Glutamatergic neuron (in vitro differentiated cells): ENCODE measurements around the gene PADI2. TPM values are rescaled to one million over a fixed set of nuclear protein-coding genes. Genes with fewer than 3 reads are reported as not detected.
A peak's percentile ranks its signal among the peaks of the same experiment; 100 is the strongest.

Source experiments
- DNase-seq: peaks from one replicate; pipeline ENCODE4 v3.0.0; 2022
- H3K27ac Mint-ChIP-seq: one replicate; pipeline ENCODE4 v1.8.0; 2020; ENCODE audit warnings: mild to moderate bottlenecking, mixed read lengths, inconsistent platforms; ENCODE audit not compliant: unreplicated experiment
- H3K27me3 Mint-ChIP-seq: one replicate; pipeline ENCODE4 v1.8.0; 2020; ENCODE audit warnings: mild to moderate bottlenecking, moderate library complexity, mixed read lengths, inconsistent platforms; ENCODE audit not compliant: unreplicated experiment
- H3K36me3 Mint-ChIP-seq: one replicate; pipeline ENCODE4 v1.8.0; 2020; ENCODE audit warnings: mild to moderate bottlenecking, mixed read lengths, inconsistent platforms; ENCODE audit not compliant: unreplicated experiment
- H3K4me1 Mint-ChIP-seq: one replicate; pipeline ENCODE4 v1.8.0; 2020; ENCODE audit warnings: mild to moderate bottlenecking, low read depth, mixed read lengths, inconsistent platforms; ENCODE audit not compliant: unreplicated experiment
- H3K4me3 Mint-ChIP-seq: one replicate; pipeline ENCODE4 v1.8.0; 2020; ENCODE audit warnings: mild to moderate bottlenecking, mixed read lengths, inconsistent platforms; ENCODE audit not compliant: unreplicated experiment
- H3K9me3 Mint-ChIP-seq: one replicate; pipeline ENCODE4 v1.8.0; 2020; ENCODE audit warnings: mild to moderate bottlenecking, moderate library complexity, mixed read lengths, inconsistent platforms; ENCODE audit not compliant: unreplicated experiment
- total RNA-seq: library from RNA; stranded (reverse); fragmentation: NEBNext Ultra II Directional; extraction: Animal tissue kit (Norgen Biotek cat#: 25700); gene quantifications from one replicate; pipeline ENCODE4 v1.2.1, GENCODE V29; 2021; ENCODE audit not compliant: unreplicated experiment
- TF ChIP-seq, protein P1 (sequence below): fragments of 200-600 bp; sonication (generic); IDR thresholded peaks from one replicate; pipeline ENCODE4 v1.5.0; 2021; ENCODE audit not compliant: partially characterized antibody, unreplicated experiment

The PADI2 gene
- total RNA-seq, 1 donor from 2014 or later, result 0.74 TPM

DNA sequence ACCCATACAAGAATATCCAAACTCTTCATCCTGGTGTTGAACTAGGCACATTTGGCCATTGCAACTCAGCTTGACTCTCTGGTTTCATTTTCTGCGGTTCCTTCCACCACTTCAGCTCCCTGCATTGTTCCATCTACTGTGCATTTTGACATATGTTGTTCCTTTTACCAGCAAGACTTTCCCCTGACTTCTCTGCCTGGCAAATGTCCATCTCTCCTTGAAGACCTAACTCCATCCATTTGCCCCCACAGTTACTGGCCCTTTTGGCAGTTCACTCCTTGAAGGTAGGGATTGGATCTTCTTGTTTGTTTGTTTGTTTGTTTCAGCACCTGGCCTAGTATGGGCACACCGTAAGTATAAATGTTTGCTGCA, 8.7 kb downstream of the PADI2 start:
- peaks cover 4% of the 10 kb centered on the region for H3K9me3 Mint-ChIP-seq
- H3K4me1 Mint-ChIP-seq, result peaks cover 8% of the 10 kb centered on the region
- H3K4me3 Mint-ChIP-seq, result no peak overlapping the region
- TF ChIP-seq, protein P1, sequence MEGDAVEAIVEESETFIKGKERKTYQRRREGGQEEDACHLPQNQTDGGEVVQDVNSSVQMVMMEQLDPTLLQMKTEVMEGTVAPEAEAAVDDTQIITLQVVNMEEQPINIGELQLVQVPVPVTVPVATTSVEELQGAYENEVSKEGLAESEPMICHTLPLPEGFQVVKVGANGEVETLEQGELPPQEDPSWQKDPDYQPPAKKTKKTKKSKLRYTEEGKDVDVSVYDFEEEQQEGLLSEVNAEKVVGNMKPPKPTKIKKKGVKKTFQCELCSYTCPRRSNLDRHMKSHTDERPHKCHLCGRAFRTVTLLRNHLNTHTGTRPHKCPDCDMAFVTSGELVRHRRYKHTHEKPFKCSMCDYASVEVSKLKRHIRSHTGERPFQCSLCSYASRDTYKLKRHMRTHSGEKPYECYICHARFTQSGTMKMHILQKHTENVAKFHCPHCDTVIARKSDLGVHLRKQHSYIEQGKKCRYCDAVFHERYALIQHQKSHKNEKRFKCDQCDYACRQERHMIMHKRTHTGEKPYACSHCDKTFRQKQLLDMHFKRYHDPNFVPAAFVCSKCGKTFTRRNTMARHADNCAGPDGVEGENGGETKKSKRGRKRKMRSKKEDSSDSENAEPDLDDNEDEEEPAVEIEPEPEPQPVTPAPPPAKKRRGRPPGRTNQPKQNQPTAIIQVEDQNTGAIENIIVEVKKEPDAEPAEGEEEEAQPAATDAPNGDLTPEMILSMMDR, result no peak
- peaks cover 5% of the 10 kb centered on the region for H3K27me3 Mint-ChIP-seq
- DNase-seq, result no peak
- H3K27ac Mint-ChIP-seq, result peak overlapping the region; percentile 7
- no peaks in the 10 kb centered on the region for H3K36me3 Mint-ChIP-seq

DNA sequence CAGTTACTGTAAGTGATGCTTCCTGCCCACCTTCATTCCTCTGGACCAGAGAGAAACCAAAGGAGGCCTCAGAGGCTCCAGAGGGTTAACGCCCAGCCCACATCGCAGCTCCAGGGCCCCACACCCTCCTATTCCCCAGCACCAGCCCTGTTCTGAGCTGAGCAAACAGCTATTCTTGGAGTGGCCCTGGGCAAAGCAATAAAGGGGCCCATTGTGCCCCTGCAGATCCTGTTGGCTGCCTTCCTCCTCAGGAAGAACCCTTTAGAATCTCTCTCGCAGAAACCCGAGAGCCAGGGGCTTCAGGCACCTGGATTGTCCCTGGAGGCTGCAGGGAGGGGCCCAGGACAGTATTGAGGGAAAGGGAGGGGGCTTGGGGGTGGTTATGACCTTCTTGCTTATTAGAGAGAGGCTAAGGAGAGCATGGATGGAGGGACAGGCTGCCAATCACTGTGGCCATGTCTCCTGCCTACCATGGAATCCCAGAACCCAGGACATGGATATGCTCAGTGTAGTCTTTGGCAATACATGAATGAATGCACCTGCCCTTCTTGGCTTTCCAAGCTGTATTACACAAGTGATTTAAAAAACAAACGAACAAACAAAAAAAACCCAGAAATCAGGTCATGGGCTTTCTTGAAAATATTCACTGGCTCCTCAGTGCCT, 9.2 kb downstream of the PADI2 start:
- Mint-ChIP-seq H3K9me3 (peaks cover 4% of the 10 kb centered on the region), H3K27ac (no peak overlapping the region), H3K27me3 (peaks cover 5% of the 10 kb centered on the region), H3K4me1 (peaks cover 8% of the 10 kb centered on the region), H3K4me3 (no peak overlapping the region), H3K36me3 (no peaks in the 10 kb centered on the region)
- TF ChIP-seq, protein P1, result no peak
- no peak for DNase-seq

DNA sequence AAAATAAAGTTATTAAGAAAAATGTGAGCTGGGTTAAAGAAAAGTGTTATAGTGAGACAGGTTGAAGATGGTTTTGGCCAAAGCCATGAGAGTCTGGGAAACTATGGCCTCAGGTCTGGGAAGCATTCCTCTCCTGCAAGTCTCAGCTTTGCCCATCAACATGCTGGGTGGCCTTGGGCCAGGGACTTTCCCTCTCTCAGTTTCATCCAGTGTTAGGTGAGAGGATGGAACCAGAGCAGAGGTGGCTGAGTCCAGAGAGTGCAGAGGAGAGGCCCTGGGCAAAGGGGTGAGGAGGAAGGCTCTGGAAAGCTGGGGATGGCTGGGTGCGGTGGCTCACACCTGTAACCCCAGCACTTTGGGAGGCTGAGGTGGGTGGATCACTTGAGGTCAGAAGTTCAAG, 10.5 kb downstream of the PADI2 start:
- Mint-ChIP-seq H3K4me1 (peaks cover 8% of the 10 kb centered on the region), H3K4me3 (no peak overlapping the region)

DNA sequence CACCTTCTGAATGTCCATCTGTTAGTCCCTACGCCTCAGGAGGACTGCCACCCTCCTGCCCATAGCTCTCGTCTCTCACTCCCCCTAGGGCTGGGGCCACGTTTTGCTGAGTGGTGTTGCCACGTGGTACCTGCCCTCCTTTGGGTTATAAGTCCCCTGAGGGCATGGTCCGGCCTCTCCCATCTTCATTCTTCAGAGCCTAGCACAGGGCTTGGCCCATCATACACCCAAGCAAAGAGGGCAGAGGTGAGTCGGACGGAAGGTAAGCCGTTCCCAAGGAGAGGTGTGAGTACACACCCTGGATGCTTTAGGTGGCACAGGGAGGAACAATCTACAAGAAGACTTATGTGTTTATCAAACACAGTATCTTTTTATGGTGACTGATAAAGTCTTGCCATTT, 10.9 kb downstream of the PADI2 start:
- Mint-ChIP-seq H3K27ac (no peak overlapping the region), H3K36me3 (no peaks in the 10 kb centered on the region), H3K27me3 (peaks cover 5% of the 10 kb centered on the region), H3K9me3 (peaks cover 4% of the 10 kb centered on the region), H3K4me1 (peaks cover 8% of the 10 kb centered on the region), H3K4me3 (no peak overlapping the region)
- TF ChIP-seq, protein P1, result no peak
- no peak for DNase-seq

More for the DNA sequence above, 10.5 kb downstream of the PADI2 start:
- no peak for DNase-seq
- TF ChIP-seq, protein P1, result no peak
- Mint-ChIP-seq H3K27ac (no peak overlapping the region), H3K27me3 (peaks cover 5% of the 10 kb centered on the region), H3K9me3 (peaks cover 4% of the 10 kb centered on the region), H3K36me3 (no peaks in the 10 kb centered on the region)

DNA sequence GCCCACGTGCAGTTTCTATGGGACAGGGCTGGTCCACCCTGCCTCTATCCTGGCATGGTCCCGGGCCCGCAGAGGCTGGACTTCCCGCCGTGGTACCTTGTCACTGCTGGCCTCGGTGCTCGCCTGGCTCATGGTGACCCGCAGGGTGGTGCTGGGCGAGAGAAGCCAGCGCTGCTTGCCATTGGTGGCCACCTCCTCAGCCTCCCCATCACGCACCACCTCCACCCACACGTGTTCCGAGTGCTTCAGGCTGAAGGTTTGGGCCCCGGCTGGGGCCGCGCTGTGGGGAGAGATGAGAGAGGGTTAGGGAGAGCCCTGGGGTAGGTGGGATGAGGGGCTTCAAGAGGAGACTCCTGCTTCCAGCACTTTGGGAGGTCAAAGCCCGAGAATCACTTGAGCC, 14.5 kb downstream of the PADI2 start:
- no peak for DNase-seq
- Mint-ChIP-seq H3K9me3 (no peaks in the 10 kb centered on the region), H3K27me3 (peaks cover 6% of the 10 kb centered on the region), H3K4me1 (peaks cover 5% of the 10 kb centered on the region), H3K4me3 (no peak overlapping the region), H3K27ac (no peak overlapping the region), H3K36me3 (no peaks in the 10 kb centered on the region)
- TF ChIP-seq, protein P1, result no peak
